Progenitor cell of endocrine pancreas (in vitro differentiated cells): ENCODE data around the gene DPCD. TPM values are rescaled to one million over a fixed set of nuclear protein-coding genes. Genes with fewer than 3 reads are reported as not detected.

Experiments used
- DNase-seq: peaks from one replicate; pipeline ENCODE4 v3.0.0; 2021; ENCODE audit warnings: low spot score; ENCODE audit not compliant: unreplicated experiment
- H3K27ac Mint-ChIP-seq: 2 replicates; pipeline ENCODE4 v1.8.0; 2021; ENCODE audit warnings: mild to moderate bottlenecking, moderate library complexity, mixed read lengths
- H3K27me3 Mint-ChIP-seq: 2 replicates; pipeline ENCODE4 v1.8.0; 2021; ENCODE audit warnings: mixed read lengths
- H3K36me3 Mint-ChIP-seq: 2 replicates; pipeline ENCODE4 v1.8.0; 2022; ENCODE audit warnings: mixed read lengths; ENCODE audit not compliant: insufficient read depth
- H3K4me1 Mint-ChIP-seq: 2 replicates; pipeline ENCODE4 v1.8.0; 2021; ENCODE audit warnings: low read depth, mixed read lengths
- H3K4me3 Mint-ChIP-seq: 2 replicates; pipeline ENCODE4 v1.8.0; 2021; ENCODE audit warnings: low read depth, mild to moderate bottlenecking, moderate library complexity, mixed read lengths
- H3K9me3 Mint-ChIP-seq: 2 replicates; pipeline ENCODE4 v1.8.0; 2021; ENCODE audit warnings: low read depth, mixed read lengths
- microRNA-seq: library from miRNA; unstranded; fragments of <30 nt; microRNA quantifications from one replicate; pipeline ENCODE4 v1.1.0, GENCODE V29; 2020; ENCODE audit warnings: borderline number of aligned reads; ENCODE audit not compliant: unreplicated experiment
- total RNA-seq: library from RNA; stranded (reverse); gene quantifications from 2 replicates; pipeline ENCODE4 v1.2.1, GENCODE V29; 2021
- TF ChIP-seq, protein P1 (sequence below): fragments of 200-600 bp; sonication (generic); IDR thresholded peaks from one replicate; pipeline ENCODE4 v1.5.0; 2021; ENCODE audit warnings: antibody characterized with exemption, mild to moderate bottlenecking; ENCODE audit not compliant: unreplicated experiment

Gene DPCD
- total RNA-seq, 1 donor from 2014 or later: 27.4 TPM

DNA sequence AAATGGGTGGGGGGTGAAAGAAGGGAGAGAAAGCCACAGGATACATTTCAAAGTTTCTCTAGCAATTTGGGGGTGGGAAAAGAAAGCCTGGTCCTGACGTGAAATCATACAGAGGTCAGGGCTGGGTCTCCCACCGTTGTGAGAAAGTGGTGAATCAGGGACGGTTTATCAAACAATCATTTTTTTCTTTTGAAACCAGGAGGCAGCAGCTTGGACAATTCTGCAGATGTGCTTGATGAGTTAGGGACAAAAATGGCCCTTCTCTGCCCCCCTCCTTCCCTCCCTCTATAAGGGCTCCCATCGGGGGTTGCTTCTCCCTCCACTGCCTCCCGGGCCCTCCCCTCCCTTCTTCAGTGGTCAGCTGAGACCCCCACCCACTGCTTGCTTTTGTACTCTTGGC is 63.2 kb downstream of the DPCD start:
- peaks cover 5% of the 10 kb centered on the region for H3K36me3 Mint-ChIP-seq
- H3K27ac Mint-ChIP-seq: no peak overlapping the region
- no peak for DNase-seq
- no peaks in the 10 kb centered on the region for H3K9me3 Mint-ChIP-seq
- H3K27me3 Mint-ChIP-seq: no peaks in the 10 kb centered on the region
- no peaks in the 10 kb centered on the region for H3K4me1 Mint-ChIP-seq
- H3K4me3 Mint-ChIP-seq: no peak overlapping the region
- TF ChIP-seq, protein P1, sequence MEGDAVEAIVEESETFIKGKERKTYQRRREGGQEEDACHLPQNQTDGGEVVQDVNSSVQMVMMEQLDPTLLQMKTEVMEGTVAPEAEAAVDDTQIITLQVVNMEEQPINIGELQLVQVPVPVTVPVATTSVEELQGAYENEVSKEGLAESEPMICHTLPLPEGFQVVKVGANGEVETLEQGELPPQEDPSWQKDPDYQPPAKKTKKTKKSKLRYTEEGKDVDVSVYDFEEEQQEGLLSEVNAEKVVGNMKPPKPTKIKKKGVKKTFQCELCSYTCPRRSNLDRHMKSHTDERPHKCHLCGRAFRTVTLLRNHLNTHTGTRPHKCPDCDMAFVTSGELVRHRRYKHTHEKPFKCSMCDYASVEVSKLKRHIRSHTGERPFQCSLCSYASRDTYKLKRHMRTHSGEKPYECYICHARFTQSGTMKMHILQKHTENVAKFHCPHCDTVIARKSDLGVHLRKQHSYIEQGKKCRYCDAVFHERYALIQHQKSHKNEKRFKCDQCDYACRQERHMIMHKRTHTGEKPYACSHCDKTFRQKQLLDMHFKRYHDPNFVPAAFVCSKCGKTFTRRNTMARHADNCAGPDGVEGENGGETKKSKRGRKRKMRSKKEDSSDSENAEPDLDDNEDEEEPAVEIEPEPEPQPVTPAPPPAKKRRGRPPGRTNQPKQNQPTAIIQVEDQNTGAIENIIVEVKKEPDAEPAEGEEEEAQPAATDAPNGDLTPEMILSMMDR: no peak

DNA sequence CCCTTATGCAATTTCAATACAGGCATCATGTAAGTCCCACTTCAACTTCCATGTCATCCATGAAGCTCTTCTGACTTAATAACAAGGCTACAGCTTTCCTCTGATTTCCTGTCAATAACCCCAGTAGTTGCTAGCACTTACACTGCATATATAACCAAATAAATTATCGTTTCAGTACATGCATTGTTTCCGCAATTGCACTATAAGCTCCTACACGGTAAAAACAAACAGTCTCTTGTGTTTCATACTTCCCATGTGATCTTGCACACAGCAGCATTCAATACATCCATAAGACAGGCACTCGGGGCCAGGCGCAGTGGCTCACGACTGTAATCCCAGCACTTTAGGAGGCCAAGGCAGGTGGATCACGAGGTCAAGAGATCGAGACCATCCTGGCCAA is 65.4 kb downstream of the DPCD start:
- Mint-ChIP-seq H3K27me3 (no peaks in the 10 kb centered on the region), H3K4me3 (no peak overlapping the region), H3K4me1 (no peaks in the 10 kb centered on the region), H3K9me3 (no peaks in the 10 kb centered on the region), H3K36me3 (peaks cover 8% of the 10 kb centered on the region), H3K27ac (no peak overlapping the region)
- TF ChIP-seq, protein P1: no peak
- no peak for DNase-seq

DNA sequence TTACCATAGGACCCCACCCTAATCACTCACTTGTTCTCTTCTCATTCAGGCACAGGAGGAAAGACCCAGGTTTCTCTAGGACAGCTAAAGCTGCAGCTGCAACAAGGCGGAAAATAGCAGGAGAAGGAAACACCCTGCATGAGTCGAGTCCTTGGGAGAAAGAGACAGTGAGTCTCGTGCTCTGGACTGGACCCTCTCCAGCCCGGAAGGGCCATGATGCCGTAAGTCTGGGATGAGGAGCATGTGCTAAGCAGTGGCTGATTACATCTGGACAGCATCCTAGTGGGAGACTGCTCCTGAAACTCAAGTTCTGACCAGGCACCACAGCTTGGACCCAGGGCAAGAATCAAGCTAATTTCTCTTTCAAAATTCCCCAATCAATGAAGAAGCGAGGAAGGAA is 67.4 kb downstream of the DPCD start:
- no peaks in the 10 kb centered on the region for H3K4me1 Mint-ChIP-seq
- H3K27me3 Mint-ChIP-seq: no peaks in the 10 kb centered on the region
- TF ChIP-seq, protein P1: no peak
- peaks cover 9% of the 10 kb centered on the region for H3K36me3 Mint-ChIP-seq
- no peak overlapping the region for H3K27ac Mint-ChIP-seq
- H3K9me3 Mint-ChIP-seq: no peaks in the 10 kb centered on the region
- DNase-seq: no peak
- no peak overlapping the region for H3K4me3 Mint-ChIP-seq

DNA sequence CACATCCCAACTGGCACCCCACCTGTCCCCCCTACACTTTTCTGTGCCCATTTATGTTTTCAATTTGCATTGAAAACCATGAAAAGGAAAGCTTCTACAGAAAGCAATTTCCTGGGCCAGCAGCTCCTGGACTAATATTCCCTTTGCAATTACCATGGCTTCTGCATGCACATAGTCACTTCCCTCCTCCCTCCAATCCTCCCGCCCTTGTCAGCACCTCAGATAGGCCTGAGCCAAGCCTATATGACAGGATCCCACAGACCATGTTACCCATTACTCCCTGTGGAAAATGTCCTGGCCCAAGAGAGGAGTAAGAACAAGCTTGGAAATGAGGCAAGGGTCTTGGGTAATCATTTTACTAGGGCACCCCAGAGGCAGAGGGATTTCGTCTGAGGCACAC is 68.8 kb downstream of the DPCD start:
- Mint-ChIP-seq H3K4me1 (no peaks in the 10 kb centered on the region), H3K27me3 (no peaks in the 10 kb centered on the region), H3K4me3 (no peak overlapping the region), H3K36me3 (peaks cover 11% of the 10 kb centered on the region), H3K9me3 (no peaks in the 10 kb centered on the region), H3K27ac (no peak overlapping the region)
- no peak for DNase-seq
- TF ChIP-seq, protein P1: no peak

DNA sequence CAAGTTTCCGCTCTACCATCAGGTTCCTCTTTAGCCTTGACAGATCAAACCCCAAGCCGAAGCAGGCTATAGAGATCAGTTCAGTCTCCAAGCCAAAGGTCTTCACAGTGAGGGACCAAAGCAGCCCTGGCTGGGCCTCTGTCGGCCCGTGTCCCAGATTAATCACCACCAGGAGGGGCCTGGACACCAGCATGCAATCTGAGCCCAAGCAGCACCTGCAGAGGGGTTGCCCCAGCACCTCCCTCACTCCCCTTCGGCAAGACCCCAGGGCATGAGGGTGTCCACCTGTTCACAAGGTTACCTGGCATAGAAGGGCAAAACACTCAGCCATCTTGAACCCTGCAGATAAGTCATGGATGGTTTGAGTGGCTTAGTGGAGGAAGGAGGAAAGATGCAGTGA is 70.9 kb downstream of the DPCD start:
- Mint-ChIP-seq H3K4me3 (no peak overlapping the region), H3K36me3 (peaks cover 15% of the 10 kb centered on the region), H3K27ac (no peak overlapping the region), H3K9me3 (no peaks in the 10 kb centered on the region), H3K27me3 (no peaks in the 10 kb centered on the region), H3K4me1 (no peaks in the 10 kb centered on the region)
- TF ChIP-seq, protein P1: no peak
- no peak for DNase-seq

Small RNA genes within 50 kb of the gene (microRNA-seq; reads per million reads assigned to microRNA genes)
- gene MIR3158-1 (not detected), gene MIR3158-2 (not detected)

Other genes with a start within 250 kb of the DPCD start
- gene BTRC, start 234.2 kb upstream of the DPCD start, total RNA-seq: 43.5 and 46.5 TPM in 2 replicates
- 49.3 and 55.9 TPM in 2 replicates for gene POLL, start 64 bp upstream of the DPCD start, total RNA-seq
- 70.7 and 73.3 TPM in 2 replicates for gene FBXW4, start 106.8 kb downstream of the DPCD start, total RNA-seq
- 0.69 and 2.4 TPM in 2 replicates for gene FGF8, start 187.8 kb downstream of the DPCD start, total RNA-seq
- gene NPM3, start 195.1 kb downstream of the DPCD start, total RNA-seq: 39.3 and 44.1 TPM in 2 replicates
- gene OGA, start 230.1 kb downstream of the DPCD start, total RNA-seq: 138 and 148 TPM in 2 replicates